ENCODE measurements around the gene KATNBL1. TPM values are rescaled to one million over a fixed set of nuclear protein-coding genes. Genes with fewer than 3 reads are reported as not detected.

KATNBL1 gene
- total and polyA plus RNA-seq, 2 donors (not counting 3 experiments of a cell fraction or from before 2014, with no cell fraction given) = 14.1 to 56.8 TPM

GRCh38 chr15:34214135-34214534, 4.2 kb upstream of the KATNBL1 start:
- ChIA-PET CTCF (interaction anchor here (3.4 to 5.0 kb wide), 2 partner anchors 104 to 153 kb away, joined by 9 to 46 read pairs; partner anchors contain the start of gene LPCAT4), POLR2A (no interaction called here)
- dilution Hi-C loops (cut with MboI; ENCODE audit: extremely low pct_ligation_motif_present, low sequenced_read_pairs) (no loop called here), intact Hi-C loops (cut with micrococcal nuclease) (no loop called here)
- H3K4me1 ChIP-seq (ENCODE audit: control insufficient read depth, extremely low read depth, insufficient read depth, low read length) = no peaks in the 10 kb centered on the region
- H3K27ac ChIP-seq (ENCODE audit: insufficient read depth, low read depth, low read length) = no peak overlapping the region
- no peaks in the 10 kb centered on the region for H4K20me1 ChIP-seq (replicated peaks; ENCODE audit: control insufficient read depth, extremely low read depth, insufficient read depth, low read length)
- H3K9ac ChIP-seq (replicated peaks; ENCODE audit: extremely low read depth, insufficient read depth, low read length) = no peak overlapping the region
- no peak for DNase-seq (ENCODE audit: low read depth, low spot score)
- H3K4me3 ChIP-seq (replicated peaks in 1 of 3; ENCODE audit: insufficient read depth in 1 of 3, low read depth in 1 of 3, low read length in 3 of 3) = no peak overlapping the region
- H3K9me1 ChIP-seq (replicated peaks; ENCODE audit: control insufficient read depth, extremely low read depth, insufficient read depth, low read length) = no peaks in the 10 kb centered on the region
- peaks cover 4% of the 10 kb centered on the region for H3K79me2 ChIP-seq (ENCODE audit: control insufficient read depth, insufficient read depth, low read length)
- no peaks in the 10 kb centered on the region for H3K36me3 ChIP-seq (ENCODE audit: control insufficient read depth in 2 of 2, extremely low read depth in 1 of 2, insufficient read depth in 2 of 2, low read length in 2 of 2)
- H2AFZ ChIP-seq (ENCODE audit: low read depth, low read length) = peak overlapping the region; percentile 31
- H3K9me3 ChIP-seq (replicated peaks; ENCODE audit: control insufficient read depth, insufficient read depth, low read length) = no peaks in the 10 kb centered on the region
- no peak for FAIRE-seq
- BruUV-seq (replicated peaks) = no TSS peak
- TF ChIP-seq GATA2 (IDR thresholded peaks at IDR 0.05; ENCODE audit: insufficient read depth, insufficient read length, low read depth, low read length) (no peak), POLR2AphosphoS5 (IDR thresholded peaks at IDR 0.05; ENCODE audit: insufficient read depth, low read depth, low read length) (no peak), EZH2 (IDR thresholded peaks at IDR 0.05; ENCODE audit: borderline replicate concordance, low read depth, low read length, severe bottlenecking) (no peak), MYC (IDR thresholded peaks at IDR 0.05; ENCODE audit: low read depth, low read length) (no peak)
- no peak overlapping the region for H3K4me2 ChIP-seq (ENCODE audit: insufficient read depth, low read length)
- H3K27me3 ChIP-seq (ENCODE audit: control insufficient read depth in 2 of 2, insufficient read depth in 2 of 2, low read length in 2 of 2) = no peaks in the 10 kb centered on the region

- FAIRE-seq (no peak), DNase-seq (ENCODE audit: low read depth, low spot score) (no peak)
- Histone ChIP-seq H3K36me3 (ENCODE audit: control insufficient read depth in 2 of 2, extremely low read depth in 1 of 2, insufficient read depth in 2 of 2, low read length in 2 of 2) (no peaks in the 10 kb centered on the region), H3K27me3 (ENCODE audit: control insufficient read depth in 2 of 2, insufficient read depth in 2 of 2, low read length in 2 of 2) (no peaks in the 10 kb centered on the region), H2AFZ (ENCODE audit: low read depth, low read length) (no peak overlapping the region), H4K20me1 (replicated peaks; ENCODE audit: control insufficient read depth, extremely low read depth, insufficient read depth, low read length) (no peaks in the 10 kb centered on the region), H3K9me1 (replicated peaks; ENCODE audit: control insufficient read depth, extremely low read depth, insufficient read depth, low read length) (no peaks in the 10 kb centered on the region), H3K27ac (ENCODE audit: insufficient read depth, low read depth, low read length) (no peak overlapping the region), H3K4me1 (ENCODE audit: control insufficient read depth, extremely low read depth, insufficient read depth, low read length) (peaks cover under 1% of the 10 kb centered on the region), H3K9me3 (replicated peaks; ENCODE audit: control insufficient read depth, insufficient read depth, low read length) (no peaks in the 10 kb centered on the region), H3K4me3 (replicated peaks in 1 of 3; ENCODE audit: insufficient read depth in 1 of 3, low read depth in 1 of 3, low read length in 3 of 3) (no peak overlapping the region), H3K79me2 (ENCODE audit: control insufficient read depth, insufficient read depth, low read length) (peaks cover 8% of the 10 kb centered on the region), H3K4me2 (ENCODE audit: insufficient read depth, low read length) (no peak overlapping the region), H3K9ac (replicated peaks; ENCODE audit: extremely low read depth, insufficient read depth, low read length) (no peak overlapping the region)
- dilution Hi-C loops (cut with MboI; ENCODE audit: extremely low pct_ligation_motif_present, low sequenced_read_pairs) = no loop called here
- TF ChIP-seq, protein P1, sequence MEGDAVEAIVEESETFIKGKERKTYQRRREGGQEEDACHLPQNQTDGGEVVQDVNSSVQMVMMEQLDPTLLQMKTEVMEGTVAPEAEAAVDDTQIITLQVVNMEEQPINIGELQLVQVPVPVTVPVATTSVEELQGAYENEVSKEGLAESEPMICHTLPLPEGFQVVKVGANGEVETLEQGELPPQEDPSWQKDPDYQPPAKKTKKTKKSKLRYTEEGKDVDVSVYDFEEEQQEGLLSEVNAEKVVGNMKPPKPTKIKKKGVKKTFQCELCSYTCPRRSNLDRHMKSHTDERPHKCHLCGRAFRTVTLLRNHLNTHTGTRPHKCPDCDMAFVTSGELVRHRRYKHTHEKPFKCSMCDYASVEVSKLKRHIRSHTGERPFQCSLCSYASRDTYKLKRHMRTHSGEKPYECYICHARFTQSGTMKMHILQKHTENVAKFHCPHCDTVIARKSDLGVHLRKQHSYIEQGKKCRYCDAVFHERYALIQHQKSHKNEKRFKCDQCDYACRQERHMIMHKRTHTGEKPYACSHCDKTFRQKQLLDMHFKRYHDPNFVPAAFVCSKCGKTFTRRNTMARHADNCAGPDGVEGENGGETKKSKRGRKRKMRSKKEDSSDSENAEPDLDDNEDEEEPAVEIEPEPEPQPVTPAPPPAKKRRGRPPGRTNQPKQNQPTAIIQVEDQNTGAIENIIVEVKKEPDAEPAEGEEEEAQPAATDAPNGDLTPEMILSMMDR (IDR thresholded peaks at IDR 0.05; ENCODE audit: extremely low read depth in 1 of 2, insufficient read depth in 1 of 2, low read depth in 1 of 2, low read length in 2 of 2) = no peak
- TF ChIP-seq MAX (IDR thresholded peaks at IDR 0.05; ENCODE audit: insufficient read depth, insufficient read length) = no peak
- TF ChIP-seq EZH2 (IDR thresholded peaks at IDR 0.05; ENCODE audit: borderline replicate concordance, low read depth, low read length, severe bottlenecking) = no peak
- intact Hi-C loops (cut with micrococcal nuclease) = no loop called here
- CTCF ChIA-PET = interaction anchor here (3.4 to 5.0 kb wide), 2 partner anchors 103 to 154 kb away, joined by 9 to 46 read pairs; partner anchors contain the start of gene LPCAT4
- BruUV-seq (replicated peaks) = no TSS peak
- POLR2A ChIA-PET = no interaction called here
These were observed 3.8 kb upstream of the KATNBL1 start for GRCh38 chr15:34213690-34214089.

All from endothelial cell of umbilical vein (primary cell).